ENCODE results near the gene RWDD4. TPM values are rescaled to one million over a fixed set of nuclear protein-coding genes. Genes with fewer than 3 reads are reported as not detected.

RWDD4 gene
- total RNA-seq (2014; rRNA removed; shearing (Covaris generic)) = 31.0 and 37.9 TPM in 2 replicates
- polyA plus RNA-seq (2015; cell fraction: cytosol; rRNA removed) = 37.9 and 40.7 TPM in 2 replicates
- 14.2 and 16.1 TPM in 2 replicates for polyA plus RNA-seq (2015; cell fraction: nucleus; rRNA removed)

- DNase-seq (ENCODE audit: low read depth) = peak; percentile 97
Measured at GRCh38 chr4:183659029-183659871, at the start of gene RWDD4, which contains the start of gene TRAPPC11. TSS of gene RWDD4 (minus strand) at chr4:183659185. CDS start at chr4:183658952, 233 bp downstream. TSS of gene TRAPPC11 (plus strand) at chr4:183659293. CDS start at chr4:183663868, 4,575 bp downstream.

- no peak for DNase-seq (ENCODE audit: low read depth)
Measured at GRCh38 chr4:183702492-183702891, 43.5 kb upstream of the RWDD4 start.

GRCh38 chr4:183700407-183700806, 41.4 kb upstream of the RWDD4 start:
- DNase-seq (ENCODE audit: low read depth) = no peak

- DNase-seq (ENCODE audit: low read depth) = no peak
Measured at GRCh38 chr4:183698909-183699308, 39.9 kb upstream of the RWDD4 start.

GRCh38 chr4:183691897-183692296, 32.9 kb upstream of the RWDD4 start:
- DNase-seq (ENCODE audit: low read depth) = no peak

GRCh38 chr4:183691006-183691405, 32.0 kb upstream of the RWDD4 start:
- DNase-seq (ENCODE audit: low read depth) = no peak

- no peak for DNase-seq (ENCODE audit: low read depth)
Measured at GRCh38 chr4:183688216-183688615, 29.2 kb upstream of the RWDD4 start.

GRCh38 chr4:183686461-183686860, 27.5 kb upstream of the RWDD4 start:
- no peak for DNase-seq (ENCODE audit: low read depth)

- DNase-seq (ENCODE audit: low read depth) = no peak
Measured at GRCh38 chr4:183681119-183681518, 22.1 kb upstream of the RWDD4 start.

GRCh38 chr4:183675625-183676024, 16.6 kb upstream of the RWDD4 start:
- no peak for DNase-seq (ENCODE audit: low read depth)

GRCh38 chr4:183674153-183674552, 15.2 kb upstream of the RWDD4 start:
- no peak for DNase-seq (ENCODE audit: low read depth)

- DNase-seq (ENCODE audit: low read depth) = no peak
Measured at GRCh38 chr4:183670960-183671555, 12.1 kb upstream of the RWDD4 start.

- DNase-seq (ENCODE audit: low read depth) = no peak
Measured at GRCh38 chr4:183670251-183670650, 11.3 kb upstream of the RWDD4 start.

- DNase-seq (ENCODE audit: low read depth) = no peak
Measured at GRCh38 chr4:183666088-183666487, 7.1 kb upstream of the RWDD4 start.

GRCh38 chr4:183659872-183660242, 872 bp upstream of the RWDD4 start:
- DNase-seq (ENCODE audit: low read depth) = no peak

- DNase-seq (ENCODE audit: low read depth) = peak; percentile 29
Measured at GRCh38 chr4:183658362-183659028, 490 bp downstream of the RWDD4 start.

GRCh38 chr4:183657564-183657963, 1.4 kb downstream of the RWDD4 start:
- no peak for DNase-seq (ENCODE audit: low read depth)

- no peak for DNase-seq (ENCODE audit: low read depth)
Measured at GRCh38 chr4:183645326-183645725, 13.7 kb downstream of the RWDD4 start.

GRCh38 chr4:183639291-183639690, 19.7 kb downstream of the RWDD4 start:
- DNase-seq (ENCODE audit: low read depth) = no peak

- no peak for DNase-seq (ENCODE audit: low read depth)
Measured at GRCh38 chr4:183638436-183638835, 20.5 kb downstream of the RWDD4 start.

- DNase-seq (ENCODE audit: low read depth) = peak; percentile 60
Measured at GRCh38 chr4:183637461-183637860, 21.5 kb downstream of the RWDD4 start.

GRCh38 chr4:183636923-183637322, 22.1 kb downstream of the RWDD4 start:
- DNase-seq (ENCODE audit: low read depth) = peak; percentile 17
